ENCODE results near the gene DHTKD1. TPM values are rescaled to one million over a fixed set of nuclear protein-coding genes. Genes with fewer than 3 reads are reported as not detected.
"Not testable (repeated sequence)": the region's sequence is repeated elsewhere in the genome, so short reads cannot be mapped to it uniquely, and the experiment has no call there.

Gene DHTKD1
- polyA plus RNA-seq, 1 donor = 12.2 TPM

GRCh38 chr10:12062754-12063482 is 5.8 kb upstream of the DHTKD1 start:
- DNase-seq = no peak
- H3K4me1 ChIP-seq (ENCODE audit: control insufficient read depth, insufficient read depth, low read length) = peaks cover 7% of the 10 kb centered on the region
- no peaks in the 10 kb centered on the region for H3K9me3 ChIP-seq (ENCODE audit: control insufficient read depth, low read depth, low read length)
- WGBS (ENCODE audit: insufficient coverage, low lambda C conversion rate) = 74% methylated on average over 4 of the region's 14 CpGs
- no peaks in the 10 kb centered on the region for H3K27me3 ChIP-seq (ENCODE audit: control insufficient read depth, insufficient read depth, low read length)
- H3K4me3 ChIP-seq (ENCODE audit: low read length) = no peak overlapping the region
- no peaks in the 10 kb centered on the region for H3K36me3 ChIP-seq (ENCODE audit: control insufficient read depth, insufficient read depth, low read length)
- H3K27ac ChIP-seq (ENCODE audit: low read length) = no peak overlapping the region

- Histone ChIP-seq H3K27me3 (ENCODE audit: control insufficient read depth, insufficient read depth, low read length) (no peaks in the 10 kb centered on the region), H3K27ac (ENCODE audit: low read length) (no peak overlapping the region), H3K36me3 (ENCODE audit: control insufficient read depth, insufficient read depth, low read length) (no peaks in the 10 kb centered on the region), H3K4me1 (ENCODE audit: control insufficient read depth, insufficient read depth, low read length) (peaks cover 9% of the 10 kb centered on the region), H3K9me3 (ENCODE audit: control insufficient read depth, low read depth, low read length) (no peaks in the 10 kb centered on the region), H3K4me3 (ENCODE audit: low read length) (no peak overlapping the region)
- no CpG with 5 or more reads among the region's 3 CpGs for WGBS (ENCODE audit: insufficient coverage, low lambda C conversion rate)
- DNase-seq = peak; percentile 42 to 50
These were observed 5.3 kb upstream of the DHTKD1 start for GRCh38 chr10:12063483-12063818.

- whole genome bisulfite sequencing (ENCODE audit: insufficient coverage, low lambda C conversion rate) = no CpG with 5 or more reads among the region's 2 CpGs
- no peak for DNase-seq
- peaks cover 9% of the 10 kb centered on the region for H3K4me1 ChIP-seq (ENCODE audit: control insufficient read depth, insufficient read depth, low read length)
These were observed 1.4 kb upstream of the DHTKD1 start for GRCh38 chr10:12067336-12067735.

GRCh38 chr10:12071441-12071840 is 2.7 kb downstream of the DHTKD1 start:
- not testable (repeated sequence) for H3K4me3 ChIP-seq (ENCODE audit: low read length); H3K27ac ChIP-seq (ENCODE audit: low read length); H3K27me3 ChIP-seq (ENCODE audit: control insufficient read depth, insufficient read depth, low read length); H3K36me3 ChIP-seq (ENCODE audit: control insufficient read depth, insufficient read depth, low read length); H3K9me3 ChIP-seq (ENCODE audit: control insufficient read depth, low read depth, low read length); DNase-seq; H3K4me1 ChIP-seq (ENCODE audit: control insufficient read depth, insufficient read depth, low read length)
- WGBS (ENCODE audit: insufficient coverage, low lambda C conversion rate) = no CpG with 5 or more reads among the region's 15 CpGs

More at GRCh38 chr10:12067336-12067735, 1.4 kb upstream of the DHTKD1 start:
- no peaks in the 10 kb centered on the region for H3K36me3 ChIP-seq (ENCODE audit: control insufficient read depth, insufficient read depth, low read length)
- no peaks in the 10 kb centered on the region for H3K9me3 ChIP-seq (ENCODE audit: control insufficient read depth, low read depth, low read length)
- H3K27ac ChIP-seq (ENCODE audit: low read length) = no peak overlapping the region
- H3K27me3 ChIP-seq (ENCODE audit: control insufficient read depth, insufficient read depth, low read length) = no peaks in the 10 kb centered on the region
- no peak overlapping the region for H3K4me3 ChIP-seq (ENCODE audit: low read length)

- no peaks in the 10 kb centered on the region for H3K4me1 ChIP-seq (ENCODE audit: control insufficient read depth, insufficient read depth, low read length)
- no peak overlapping the region for H3K4me3 ChIP-seq (ENCODE audit: low read length)
- no peaks in the 10 kb centered on the region for H3K36me3 ChIP-seq (ENCODE audit: control insufficient read depth, insufficient read depth, low read length)
- H3K9me3 ChIP-seq (ENCODE audit: control insufficient read depth, low read depth, low read length) = no peaks in the 10 kb centered on the region
- no peak for DNase-seq
- no peak overlapping the region for H3K27ac ChIP-seq (ENCODE audit: low read length)
- no peaks in the 10 kb centered on the region for H3K27me3 ChIP-seq (ENCODE audit: control insufficient read depth, insufficient read depth, low read length)
- WGBS (ENCODE audit: insufficient coverage, low lambda C conversion rate) = no CpG with 5 or more reads among the region's 4 CpGs
These were observed 4.8 kb downstream of the DHTKD1 start for GRCh38 chr10:12073526-12073925.

- 100% methylated on average over 1 of the region's 9 CpGs for WGBS (ENCODE audit: insufficient coverage, low lambda C conversion rate)
- DNase-seq = no peak
- H3K4me3 ChIP-seq (ENCODE audit: low read length) = no peak overlapping the region
These were observed 8.9 kb downstream of the DHTKD1 start for GRCh38 chr10:12077580-12078180.

GRCh38 chr10:12081470-12081869 is 12.7 kb downstream of the DHTKD1 start:
- DNase-seq = no peak
- no peaks in the 10 kb centered on the region for H3K9me3 ChIP-seq (ENCODE audit: control insufficient read depth, low read depth, low read length)
- peaks cover 11% of the 10 kb centered on the region for H3K36me3 ChIP-seq (ENCODE audit: control insufficient read depth, insufficient read depth, low read length)
- H3K4me3 ChIP-seq (ENCODE audit: low read length) = no peak overlapping the region
- H3K27ac ChIP-seq (ENCODE audit: low read length) = no peak overlapping the region
- WGBS (ENCODE audit: insufficient coverage, low lambda C conversion rate) = no CpG with 5 or more reads among the region's 8 CpGs
- H3K27me3 ChIP-seq (ENCODE audit: control insufficient read depth, insufficient read depth, low read length) = no peaks in the 10 kb centered on the region
- no peaks in the 10 kb centered on the region for H3K4me1 ChIP-seq (ENCODE audit: control insufficient read depth, insufficient read depth, low read length)

More at GRCh38 chr10:12077580-12078180, 8.9 kb downstream of the DHTKD1 start:
- Histone ChIP-seq H3K4me1 (ENCODE audit: control insufficient read depth, insufficient read depth, low read length) (no peaks in the 10 kb centered on the region), H3K9me3 (ENCODE audit: control insufficient read depth, low read depth, low read length) (no peaks in the 10 kb centered on the region), H3K36me3 (ENCODE audit: control insufficient read depth, insufficient read depth, low read length) (peaks cover 5% of the 10 kb centered on the region), H3K27ac (ENCODE audit: low read length) (no peak overlapping the region), H3K27me3 (ENCODE audit: control insufficient read depth, insufficient read depth, low read length) (no peaks in the 10 kb centered on the region)

- Histone ChIP-seq H3K4me3 (ENCODE audit: low read length) (no peak overlapping the region), H3K36me3 (ENCODE audit: control insufficient read depth, insufficient read depth, low read length) (peaks cover 14% of the 10 kb centered on the region), H3K27me3 (ENCODE audit: control insufficient read depth, insufficient read depth, low read length) (no peaks in the 10 kb centered on the region), H3K4me1 (ENCODE audit: control insufficient read depth, insufficient read depth, low read length) (no peaks in the 10 kb centered on the region), H3K9me3 (ENCODE audit: control insufficient read depth, low read depth, low read length) (no peaks in the 10 kb centered on the region), H3K27ac (ENCODE audit: low read length) (no peak overlapping the region)
- no CpG with 5 or more reads among the region's 6 CpGs for WGBS (ENCODE audit: insufficient coverage, low lambda C conversion rate)
- no peak for DNase-seq
These were observed 13.3 kb downstream of the DHTKD1 start for GRCh38 chr10:12081879-12082557.

- Histone ChIP-seq H3K4me1 (ENCODE audit: control insufficient read depth, insufficient read depth, low read length) (no peaks in the 10 kb centered on the region), H3K27ac (ENCODE audit: low read length) (no peak overlapping the region), H3K36me3 (ENCODE audit: control insufficient read depth, insufficient read depth, low read length) (peaks cover 52% of the 10 kb centered on the region), H3K27me3 (ENCODE audit: control insufficient read depth, insufficient read depth, low read length) (no peaks in the 10 kb centered on the region), H3K9me3 (ENCODE audit: control insufficient read depth, low read depth, low read length) (no peaks in the 10 kb centered on the region), H3K4me3 (ENCODE audit: low read length) (no peak overlapping the region)
- DNase-seq = no peak
- WGBS (ENCODE audit: insufficient coverage, low lambda C conversion rate) = no CpG with 5 or more reads among the region's 14 CpGs
These were observed 20.2 kb downstream of the DHTKD1 start for GRCh38 chr10:12088919-12089318.

GRCh38 chr10:12091421-12091820 is 22.7 kb downstream of the DHTKD1 start:
- Histone ChIP-seq H3K36me3 (ENCODE audit: control insufficient read depth, insufficient read depth, low read length) (peaks cover 58% of the 10 kb centered on the region), H3K27me3 (ENCODE audit: control insufficient read depth, insufficient read depth, low read length) (no peaks in the 10 kb centered on the region), H3K27ac (ENCODE audit: low read length) (no peak overlapping the region), H3K9me3 (ENCODE audit: control insufficient read depth, low read depth, low read length) (no peaks in the 10 kb centered on the region), H3K4me3 (ENCODE audit: low read length) (no peak overlapping the region), H3K4me1 (ENCODE audit: control insufficient read depth, insufficient read depth, low read length) (no peaks in the 10 kb centered on the region)
- WGBS (ENCODE audit: insufficient coverage, low lambda C conversion rate) = 100% methylated on average over 1 of the region's 4 CpGs
- no peak for DNase-seq
